ENCODE measurements around the gene EYS.

EYS gene

GRCh38 chr6:63677282-63677681 is 2029.7 kb downstream of the EYS start:
- DNase-seq: no peak

GRCh38 chr6:63676412-63677114 is 2030.5 kb downstream of the EYS start:
- no peak for DNase-seq

GRCh38 chr6:63675138-63675537 is 2031.9 kb downstream of the EYS start:
- no peak for DNase-seq

- no peak for DNase-seq
Measured at GRCh38 chr6:63674635-63675034, 2032.4 kb downstream of the EYS start.

GRCh38 chr6:63673692-63674091 is 2033.3 kb downstream of the EYS start:
- no peak for DNase-seq

- no peak for DNase-seq
Measured at GRCh38 chr6:63672582-63673129, 2034.4 kb downstream of the EYS start.

DNA sequence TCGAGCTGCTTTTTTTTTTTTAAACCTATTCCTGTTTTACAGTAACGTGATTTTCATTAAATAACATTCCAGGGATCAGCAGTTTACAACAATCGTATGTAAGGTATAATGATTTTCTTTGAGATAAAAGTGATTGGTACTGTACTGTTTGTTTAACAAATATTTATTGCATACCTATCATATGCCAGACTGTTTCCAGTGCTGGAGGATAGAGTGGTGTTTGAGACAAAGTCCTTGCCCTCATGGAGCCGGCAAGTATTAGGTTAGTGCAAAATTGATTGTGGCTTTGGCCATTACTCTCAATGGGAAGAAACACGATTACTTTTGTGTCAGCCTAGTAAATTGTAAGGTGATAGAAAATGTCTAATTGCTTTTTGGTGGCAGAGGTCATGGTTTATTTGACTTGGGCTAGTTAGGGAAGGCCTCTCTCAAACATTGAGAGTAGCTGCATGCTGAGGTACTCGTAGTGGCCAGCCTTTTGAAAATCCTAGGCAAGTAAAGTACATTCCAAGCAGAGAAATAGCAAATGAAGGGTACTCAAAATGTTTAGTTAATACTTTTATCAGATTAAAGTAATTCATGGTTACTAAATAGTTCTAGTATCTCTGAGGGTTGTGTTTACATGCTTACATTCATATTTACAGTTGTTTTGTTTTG is 2035.8 kb downstream of the EYS start:
- DNase-seq: no peak

Data from stimulated activated CD4-positive, alpha-beta T cell treated with anti-CD3 and anti-CD28 coated beads, Interleukin-4, amount 100 ng/mL, for 1 hour (primary cell).